ENCODE results near the gene NOG.

NOG gene

GRCh38 chr17:56593646-56594319, at the start of gene NOG:
Gene NOG, plus strand, starts transcription at chr17:56593699. Its CDS starts 525 bp downstream, at chr17:56594224.
- DNase-seq, result no peak

- no peak for DNase-seq
These were observed 48.4 kb upstream of the NOG start for GRCh38 chr17:56545106-56545505.

DNA sequence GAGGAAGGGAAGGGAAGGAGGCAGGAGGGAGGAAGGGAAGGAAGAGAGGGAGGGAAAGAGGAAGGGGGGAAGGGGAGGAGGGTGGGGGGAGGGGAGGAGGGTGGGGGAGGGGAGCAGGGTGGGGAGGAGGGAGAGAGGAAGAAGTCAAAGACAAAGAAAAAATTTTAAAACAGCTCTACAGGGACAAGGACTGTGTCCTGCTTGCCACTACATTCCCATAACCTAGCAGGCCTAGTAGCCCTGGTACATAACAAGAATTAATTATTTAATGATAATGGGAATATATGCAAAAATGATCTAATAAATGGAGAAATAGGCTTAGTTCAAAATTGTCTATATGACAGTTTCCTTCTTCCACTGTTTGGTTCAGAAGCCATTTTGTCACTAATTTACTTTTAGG, 47.6 kb upstream of the NOG start:
- no peak for DNase-seq

DNA sequence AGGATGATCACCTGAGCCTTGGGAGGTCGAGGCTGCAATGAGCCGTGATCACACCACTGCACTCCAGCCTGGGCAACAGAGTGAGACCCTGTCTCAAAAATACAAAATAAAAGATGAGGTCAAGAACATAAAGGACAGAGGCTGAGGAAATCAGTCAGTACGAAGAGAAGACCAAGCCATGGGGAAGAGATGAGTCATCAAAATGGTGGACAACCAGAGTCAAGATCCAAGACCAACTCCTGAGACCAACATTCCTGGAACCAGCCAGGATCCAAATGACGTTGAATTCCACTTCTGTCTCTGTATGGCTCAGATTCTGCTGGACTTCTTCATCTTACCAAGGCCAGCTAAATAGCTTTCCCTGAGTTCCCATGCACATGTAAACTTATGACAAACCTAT, 44.8 kb upstream of the NOG start:
- no peak for DNase-seq

GRCh38 chr17:56549501-56549900, 44.0 kb upstream of the NOG start:
- DNase-seq, result no peak

DNA sequence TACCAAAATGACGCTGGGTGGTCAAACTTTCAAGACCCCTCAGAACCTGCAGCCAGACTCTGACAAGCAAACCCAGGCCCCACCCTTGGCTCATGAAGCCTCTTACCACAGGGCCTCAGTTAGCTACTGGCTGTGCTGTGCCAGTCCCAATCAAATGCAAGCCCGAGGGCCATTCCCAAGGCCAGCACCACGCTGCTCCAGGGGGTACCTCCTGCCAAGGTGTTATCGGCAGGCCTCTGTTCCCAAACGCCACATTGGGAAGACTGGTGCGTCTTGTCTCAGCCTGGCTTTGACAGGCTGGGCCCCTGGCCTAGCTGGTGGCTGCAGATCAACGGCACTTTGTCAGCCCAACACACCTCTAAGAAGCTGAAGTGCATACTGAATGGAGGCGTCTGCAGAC, 35.8 kb upstream of the NOG start:
- DNase-seq, result no peak

DNA sequence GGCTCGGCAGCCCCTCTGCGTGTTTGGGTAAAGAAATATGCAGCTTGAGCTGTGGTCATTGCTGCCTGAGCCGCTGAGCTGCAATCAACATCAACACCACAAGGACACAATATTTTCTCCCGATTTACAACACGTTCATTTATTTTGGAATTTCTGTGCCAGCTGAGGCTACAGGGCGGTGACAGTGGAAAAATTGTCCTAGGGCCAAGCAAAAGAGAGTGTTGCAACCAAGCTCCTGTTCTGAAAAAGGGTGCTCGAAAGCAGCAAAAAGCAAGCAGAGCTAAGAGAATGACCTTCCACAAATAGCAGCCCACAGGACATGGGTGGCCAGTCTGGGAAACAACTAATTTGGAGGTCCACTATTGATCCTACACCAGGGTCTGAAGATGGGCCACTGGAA, 35.4 kb upstream of the NOG start:
- no peak for DNase-seq

- DNase-seq, result no peak
These were observed 23.3 kb upstream of the NOG start for GRCh38 chr17:56570199-56570598.

- DNase-seq, result no peak
These were observed 22.0 kb upstream of the NOG start for GRCh38 chr17:56571456-56571855.

GRCh38 chr17:56577190-56577842, 16.2 kb upstream of the NOG start:
- no peak for DNase-seq

GRCh38 chr17:56577843-56578204, 15.7 kb upstream of the NOG start:
- no peak for DNase-seq

GRCh38 chr17:56581635-56582627, 11.6 kb upstream of the NOG start:
- no peak for DNase-seq

DNA sequence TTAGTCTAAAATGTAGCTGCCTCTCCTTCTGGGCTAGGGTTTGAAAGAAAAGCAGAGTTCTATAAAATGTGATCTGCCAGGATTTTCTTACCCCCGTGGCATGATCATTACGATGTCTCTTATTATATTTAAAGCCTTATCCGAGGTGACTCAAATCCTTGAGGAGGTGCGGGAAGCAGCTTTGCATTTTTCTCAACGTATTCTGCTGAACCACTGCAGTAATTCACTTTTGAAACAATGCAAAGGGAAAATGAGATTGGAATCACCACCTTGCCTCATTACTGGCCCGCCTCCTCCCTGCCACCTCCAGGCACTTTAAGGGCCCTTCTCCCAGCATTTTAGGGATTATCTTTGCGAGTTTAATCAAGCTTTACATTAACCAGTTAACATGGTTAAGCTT, 9.7 kb upstream of the NOG start:
- DNase-seq, result no peak

DNA sequence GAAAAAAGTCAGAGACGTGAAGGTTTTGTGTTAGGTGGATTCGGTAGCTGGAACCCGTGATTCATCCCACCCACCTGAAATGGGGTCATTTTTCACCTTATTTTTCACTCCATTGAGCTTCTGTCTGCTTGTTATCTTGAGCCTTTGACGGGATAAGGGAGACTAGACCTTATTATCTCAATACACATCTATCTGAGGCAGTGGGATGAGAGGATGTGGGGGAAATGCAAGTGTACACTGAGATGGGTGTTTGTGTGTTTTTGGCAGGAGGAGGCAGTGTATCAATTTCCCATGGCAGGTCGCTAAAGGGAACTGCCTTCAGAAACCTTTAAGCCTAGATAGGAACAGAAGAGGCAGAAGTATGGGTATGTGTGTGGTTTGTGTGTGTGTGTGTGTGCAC, 6.2 kb upstream of the NOG start:
- DNase-seq, result no peak

DNA sequence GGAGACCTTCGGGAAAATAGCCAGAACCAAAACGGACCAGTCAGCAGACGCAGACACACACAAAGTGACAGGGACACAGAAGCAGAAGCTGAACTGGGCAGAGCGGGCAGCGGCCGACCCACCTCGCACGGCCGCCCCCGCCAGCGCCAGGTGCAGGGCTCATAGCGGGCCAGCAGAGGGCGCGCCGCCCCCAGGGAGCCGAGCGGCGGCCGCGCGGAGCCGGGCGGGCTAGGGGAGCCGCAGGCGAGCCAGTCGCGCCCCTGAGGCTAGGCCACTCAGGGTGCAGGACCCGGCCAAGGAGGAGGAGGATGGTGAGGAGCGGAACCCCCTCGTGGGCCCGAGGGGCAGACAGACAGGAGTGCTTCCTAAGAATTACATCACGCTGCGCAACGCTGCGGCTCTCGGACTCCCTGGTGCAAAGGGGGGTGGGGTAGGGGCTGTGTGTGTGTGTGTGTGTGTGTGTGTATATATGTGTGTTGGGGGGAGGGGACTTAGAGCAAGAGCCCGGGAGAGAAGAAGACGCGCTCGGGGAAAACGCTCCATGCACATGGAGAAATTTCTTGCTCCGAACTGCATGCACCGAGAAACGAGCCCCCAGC, 913 bp upstream of the NOG start:
- no peak for DNase-seq

DNA sequence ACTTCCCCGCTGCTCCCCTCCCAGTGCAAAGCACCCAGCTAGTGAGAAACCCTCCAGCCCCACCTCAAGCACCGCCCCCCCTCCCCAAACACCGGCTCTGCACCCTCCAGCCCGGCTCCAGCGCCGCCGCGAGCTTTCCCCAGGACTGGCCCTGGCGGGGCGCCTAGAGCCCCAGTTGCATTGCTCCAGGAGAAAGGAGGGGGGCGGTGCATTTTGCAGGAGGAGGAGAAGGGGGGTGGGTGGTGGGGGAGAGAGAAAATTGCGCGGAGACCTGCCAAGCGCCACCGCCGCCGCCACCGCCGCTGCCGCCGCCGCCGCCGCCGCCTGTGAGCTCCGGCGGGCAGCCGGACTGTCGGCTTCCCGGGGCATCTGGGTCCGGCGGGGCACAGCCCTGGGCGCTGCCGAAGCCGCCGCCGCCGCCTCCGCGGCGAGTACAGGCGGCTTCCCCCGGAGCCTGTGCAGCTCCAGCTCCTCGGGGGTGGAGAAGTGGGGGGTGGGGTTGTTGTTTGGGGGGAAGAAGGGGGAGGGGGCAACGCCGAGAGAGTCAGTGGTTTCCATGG, 333 bp upstream of the NOG start:
- no peak for DNase-seq

- no peak for DNase-seq
These were observed 1.0 kb downstream of the NOG start for GRCh38 chr17:56594320-56595107.

- no peak for DNase-seq
These were observed 1.6 kb downstream of the NOG start for GRCh38 chr17:56595108-56595418.

GRCh38 chr17:56595831-56596690, 2.6 kb downstream of the NOG start:
- DNase-seq, result no peak

- no peak for DNase-seq
These were observed 3.4 kb downstream of the NOG start for GRCh38 chr17:56596691-56597494.
